Activated CD8-positive, alpha-beta memory T cell treated with anti-CD3 and anti-CD28 coated beads, Interleukin-2, amount 50 U/mL, for 4 hours (primary cell): ENCODE data around the gene DIP2C.

Experiments
- DNase-seq: peaks from one replicate; pipeline ENCODE4 v3.0.0-alpha.2; 2020

The DIP2C gene

DNA sequence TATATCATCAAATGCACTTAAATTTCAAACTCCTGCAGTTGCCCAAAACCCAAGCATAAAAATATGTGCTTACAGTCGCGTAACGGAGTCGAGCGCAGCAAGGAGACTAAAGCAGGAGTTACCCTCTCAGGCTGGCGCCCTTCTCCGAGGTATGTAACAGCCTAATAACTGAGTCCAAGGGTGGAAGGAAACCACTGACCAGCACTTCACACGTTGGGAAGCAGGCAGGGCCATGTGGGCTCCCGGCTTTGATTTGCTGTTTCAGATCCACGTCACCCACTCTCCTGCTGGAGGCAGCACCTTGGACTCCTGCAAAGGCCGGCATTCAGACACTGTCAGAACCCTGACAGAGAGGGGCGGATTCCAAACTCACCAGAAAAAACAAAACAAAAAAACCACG, 123.8 kb downstream of the DIP2C start:
- DNase-seq: no peak

DNA sequence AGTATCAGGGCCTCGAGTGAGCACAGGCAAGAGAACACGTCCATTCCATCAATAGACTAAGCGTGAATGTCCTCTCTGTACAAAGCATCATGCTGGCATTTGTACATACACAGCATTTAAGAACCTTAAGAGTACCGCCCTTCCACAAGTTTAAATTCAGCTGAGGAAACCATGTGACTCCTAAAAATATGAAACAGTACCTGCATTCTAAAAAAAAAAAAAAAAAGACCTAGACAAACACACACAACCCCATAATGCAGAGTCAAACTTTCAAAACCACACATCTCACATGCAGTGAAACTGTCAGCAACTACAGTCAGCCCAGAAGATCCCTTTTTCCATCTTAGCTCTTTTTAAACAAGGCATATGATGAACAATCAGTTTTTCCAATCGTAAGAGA, 124.3 kb downstream of the DIP2C start:
- no peak for DNase-seq

DNA sequence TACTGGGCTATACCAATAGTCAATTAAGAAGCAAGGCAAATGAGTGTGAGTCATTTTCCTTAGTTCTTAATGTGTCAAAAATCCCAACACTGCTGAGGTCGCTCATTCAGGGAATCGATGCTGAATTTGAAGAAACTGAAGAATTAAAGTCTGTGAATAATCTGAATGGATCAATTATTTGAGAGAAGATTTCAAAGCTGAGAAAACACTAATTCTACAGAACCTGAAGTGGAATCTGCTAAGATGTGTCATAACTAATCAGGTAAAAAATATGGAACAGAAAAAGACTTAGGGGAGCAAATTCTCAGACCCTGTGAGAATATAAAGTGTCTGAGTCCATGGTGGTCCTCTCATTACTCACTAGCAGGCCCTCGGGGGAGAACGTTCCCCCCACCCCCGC, 125.6 kb downstream of the DIP2C start:
- no peak for DNase-seq

DNA sequence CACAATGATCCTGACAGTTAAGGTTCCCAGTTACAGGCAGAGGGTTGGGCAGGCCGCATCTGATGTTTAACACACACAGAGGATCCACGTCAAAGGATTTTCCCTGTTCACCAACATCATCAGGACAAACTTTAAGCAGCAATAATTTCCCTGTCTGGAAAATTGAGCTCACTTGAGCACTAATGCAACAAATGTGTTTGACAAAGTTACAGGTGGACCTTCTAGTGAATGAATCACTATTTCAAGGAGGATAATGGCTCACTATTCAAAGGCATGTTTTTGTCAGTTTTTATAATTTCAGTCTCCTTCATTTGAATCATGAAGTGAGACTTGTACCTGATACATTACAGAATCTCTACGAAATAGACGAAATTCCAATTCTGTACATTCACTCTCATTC, 127.3 kb downstream of the DIP2C start:
- no peak for DNase-seq

DNA sequence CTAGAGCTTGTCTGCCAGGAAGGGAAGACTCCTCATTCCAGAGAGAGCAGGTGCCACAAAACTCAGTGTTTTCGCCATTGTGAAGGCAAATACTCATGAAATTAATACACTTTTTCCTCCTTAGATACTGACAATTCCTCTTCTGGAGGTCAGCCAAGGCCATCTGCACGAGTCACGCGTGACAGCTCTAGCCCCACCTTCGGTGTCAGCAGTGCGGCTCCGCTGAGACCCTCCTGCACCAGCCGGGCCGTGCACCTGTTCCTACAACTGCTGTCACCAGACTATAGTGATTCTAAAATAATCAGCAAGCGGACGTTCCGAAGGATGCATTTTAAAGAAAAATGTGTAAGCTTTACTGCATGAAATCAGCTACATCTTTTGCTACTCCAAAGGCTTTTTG, 127.7 kb downstream of the DIP2C start:
- DNase-seq: no peak

DNA sequence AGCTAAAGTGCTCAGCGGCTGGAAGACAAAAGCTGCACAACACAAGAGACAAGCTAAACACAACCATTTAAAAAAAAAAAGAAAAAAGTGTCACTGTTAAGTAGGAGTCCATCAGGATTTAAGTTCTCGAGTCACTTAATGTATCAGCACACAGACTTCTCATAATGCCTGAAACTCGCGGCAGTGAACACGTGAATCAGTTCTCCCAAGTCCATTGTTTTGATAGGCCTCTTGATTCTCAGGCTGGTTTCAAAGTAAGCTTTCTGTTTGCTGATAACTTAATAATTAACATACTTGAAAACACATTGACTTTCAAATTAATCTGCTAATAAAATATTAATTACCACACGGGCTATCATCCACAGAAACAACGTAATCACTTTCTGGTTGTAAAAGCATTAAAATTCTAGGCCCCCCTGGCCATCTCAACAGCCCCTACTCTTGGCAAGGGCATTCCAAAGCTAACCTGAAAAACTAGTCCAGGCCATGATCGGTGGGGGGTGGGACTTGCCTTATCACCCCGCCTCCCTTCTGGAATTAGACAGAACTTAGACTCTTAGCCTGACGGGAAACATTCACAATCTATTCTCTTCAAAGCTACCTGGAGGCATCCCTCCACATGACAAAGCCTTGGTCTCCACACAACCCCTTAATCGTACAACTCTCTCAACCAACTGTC, 129.0 kb downstream of the DIP2C start:
- DNase-seq: no peak

DNA sequence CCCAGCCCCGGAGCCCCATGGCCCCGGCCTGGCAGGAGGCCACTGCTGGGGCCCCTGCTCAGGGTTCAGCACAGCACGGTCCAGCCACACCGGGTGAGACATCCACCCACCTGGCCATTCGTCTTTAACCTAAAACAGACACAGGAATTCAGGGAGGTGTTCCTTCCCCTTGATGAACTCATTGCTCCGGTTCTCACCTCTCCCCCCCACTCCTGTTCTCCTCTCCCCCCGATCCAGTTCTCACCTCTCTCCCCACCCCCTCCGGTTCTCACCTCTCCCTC, 129.8 kb downstream of the DIP2C start:
- DNase-seq: no peak

DNA sequence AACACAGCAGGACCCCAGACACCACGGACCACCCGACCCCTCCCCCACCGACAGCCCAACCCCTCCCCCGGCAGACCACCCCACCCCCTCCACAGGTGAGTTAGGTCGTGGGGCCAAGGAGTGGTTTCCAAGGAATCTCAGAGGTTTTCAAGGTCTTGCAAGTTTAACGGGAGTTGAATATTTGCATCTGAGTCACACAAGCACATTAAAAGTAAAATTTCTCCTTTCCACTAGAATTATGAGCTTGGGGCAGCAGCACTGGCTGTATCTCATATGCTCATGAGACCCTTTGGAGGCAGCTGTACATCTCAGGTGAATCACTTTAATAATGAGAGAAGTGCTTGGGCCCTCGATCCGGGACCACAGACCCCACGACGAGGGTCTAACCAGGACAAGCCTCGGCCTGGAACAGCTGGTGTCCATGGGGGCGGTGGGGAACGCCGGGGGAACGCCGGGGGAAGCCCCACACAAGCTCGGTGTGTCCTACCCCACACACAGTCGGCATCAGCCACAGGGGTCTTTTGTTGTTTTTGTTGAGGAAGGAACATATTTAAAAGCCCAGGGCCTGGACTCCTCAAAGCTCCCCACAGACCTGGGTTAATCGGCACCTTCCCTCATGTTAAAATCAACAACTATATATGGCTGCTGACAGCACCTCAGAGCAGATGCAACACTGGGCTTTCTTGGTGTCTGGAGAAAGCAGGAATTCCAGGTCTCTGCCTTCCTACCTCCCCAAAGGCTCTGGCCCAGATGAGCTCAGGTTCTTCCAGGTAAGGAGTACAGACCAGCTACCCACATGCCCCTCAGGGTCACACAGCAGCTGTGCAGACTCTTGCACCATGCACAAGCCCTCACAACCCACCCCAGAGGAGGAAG, 130.3 kb downstream of the DIP2C start:
- no peak for DNase-seq

DNA sequence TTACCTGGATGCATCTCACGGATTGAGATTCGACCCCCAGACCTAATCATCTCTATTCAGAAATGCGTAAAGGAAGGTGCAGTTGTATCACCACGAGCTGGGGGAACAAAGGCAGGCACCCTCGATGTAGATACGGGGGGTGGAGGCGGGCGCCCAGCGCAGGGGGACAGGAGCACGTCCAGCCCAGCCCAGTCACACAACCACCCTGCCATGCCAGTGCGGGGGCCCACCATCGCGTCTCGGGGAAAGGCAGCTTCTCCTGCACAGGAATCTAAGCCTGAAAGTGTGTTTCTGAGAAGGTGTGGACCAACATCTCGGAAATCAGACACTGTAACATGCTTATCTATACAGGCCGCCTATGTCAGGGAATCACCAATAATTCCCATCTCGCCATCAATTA, 131.1 kb downstream of the DIP2C start:
- DNase-seq: no peak

DNA sequence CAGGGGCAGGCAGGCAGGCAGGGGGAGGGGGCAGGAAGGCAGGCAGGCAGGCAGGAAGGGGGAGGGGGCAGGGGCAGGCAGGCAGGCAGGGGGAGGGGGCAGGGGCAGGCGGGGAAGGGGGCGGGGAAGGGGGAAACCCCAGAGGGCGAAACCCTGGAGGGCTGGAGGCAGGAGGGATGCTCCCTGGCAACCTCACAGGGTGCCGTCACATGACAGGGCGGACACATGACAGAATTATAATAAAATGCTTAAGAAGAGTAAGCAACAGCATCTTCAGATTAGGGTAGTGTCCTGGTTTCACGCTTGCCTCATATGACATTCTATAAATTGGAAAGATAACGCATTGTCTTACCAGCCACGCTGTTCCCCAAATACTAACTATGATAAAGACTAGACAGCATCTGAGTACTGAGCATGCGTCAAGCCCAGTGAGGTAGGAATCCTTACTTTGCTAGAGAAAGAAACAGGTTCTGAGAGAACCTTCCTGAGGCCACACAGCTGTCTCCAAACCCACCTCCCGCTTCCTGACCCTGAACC, 131.6 kb downstream of the DIP2C start:
- DNase-seq: no peak

DNA sequence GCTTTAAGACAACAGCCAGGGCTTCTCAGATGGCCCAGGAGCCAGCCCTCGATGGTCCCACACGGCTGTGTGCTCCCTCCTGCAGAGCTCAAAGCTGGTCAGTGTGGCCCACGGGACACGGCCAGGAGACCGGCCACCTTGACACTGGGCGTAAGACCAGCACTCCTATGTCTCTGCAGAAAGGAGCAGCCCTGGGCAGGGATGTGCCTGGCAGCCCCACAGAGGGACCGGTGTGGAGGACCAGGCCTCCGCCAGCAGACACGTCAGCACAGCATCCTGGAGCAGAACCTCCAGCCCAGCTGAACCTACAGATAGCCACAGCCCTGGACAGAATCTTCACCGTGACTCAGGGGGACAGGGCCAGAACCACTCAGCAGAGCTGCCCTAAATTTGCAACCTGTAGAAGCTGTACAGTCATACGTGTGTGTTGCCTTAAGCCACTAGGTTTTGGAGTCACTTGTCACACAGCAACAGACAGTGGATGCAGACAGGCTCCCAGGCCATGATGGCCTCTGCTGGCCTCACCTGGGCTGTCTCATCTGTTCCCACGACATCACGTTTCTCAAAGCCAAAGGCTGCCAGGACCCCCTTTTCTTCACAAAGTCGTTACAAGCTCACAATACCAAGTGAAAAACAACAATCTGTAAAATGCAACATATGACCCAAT, 132.4 kb downstream of the DIP2C start:
- DNase-seq: no peak

DNA sequence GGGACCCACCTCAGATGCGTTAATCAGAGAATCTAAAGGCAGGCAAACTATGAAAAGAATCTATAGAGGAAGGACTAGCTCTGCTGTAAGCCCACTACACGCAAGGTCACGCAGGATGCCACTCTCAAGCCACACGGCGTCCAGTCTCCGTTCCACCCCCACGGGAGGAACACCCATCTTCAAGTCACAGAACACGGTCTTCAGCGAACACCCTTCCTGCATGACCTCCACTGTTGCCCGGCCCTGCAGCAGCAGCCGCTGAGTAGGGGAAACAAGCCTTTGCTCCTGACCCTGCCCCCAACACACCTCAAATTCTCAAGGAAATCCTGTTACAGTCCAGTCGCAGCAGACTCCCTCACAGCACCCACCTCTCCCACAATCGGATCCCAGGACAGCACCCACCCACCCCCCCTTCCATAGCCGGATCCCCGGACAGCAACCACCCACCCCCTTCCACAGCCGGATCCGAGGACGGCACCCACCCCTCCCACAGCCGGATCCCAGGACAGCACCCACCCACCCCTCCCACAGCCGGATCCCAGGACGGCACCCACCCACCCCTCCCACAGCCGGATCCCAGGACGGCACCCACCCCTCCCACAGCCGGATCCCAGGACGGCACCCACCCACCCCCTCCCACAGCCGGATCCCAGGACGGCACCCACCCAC, 133.7 kb downstream of the DIP2C start:
- no peak for DNase-seq

DNA sequence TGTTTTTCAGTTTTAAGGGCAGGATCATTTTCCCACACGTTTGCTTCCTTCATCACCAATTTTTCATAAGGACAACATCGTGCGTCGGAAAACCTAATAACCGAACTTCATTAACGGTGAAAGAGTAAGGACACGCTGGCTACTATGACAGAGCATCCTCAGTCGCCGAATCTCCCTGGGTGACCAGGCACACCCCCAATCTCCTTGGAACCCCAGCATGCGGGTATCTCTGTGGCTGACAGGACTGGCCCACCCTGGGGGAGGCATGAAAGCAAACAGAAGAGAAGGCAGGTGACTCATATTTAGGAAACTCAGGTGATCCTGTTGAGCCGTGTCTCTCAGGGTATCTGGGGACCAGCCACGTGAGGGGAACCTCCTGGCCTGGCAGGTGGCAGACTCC, 134.2 kb downstream of the DIP2C start:
- no peak for DNase-seq

DNA sequence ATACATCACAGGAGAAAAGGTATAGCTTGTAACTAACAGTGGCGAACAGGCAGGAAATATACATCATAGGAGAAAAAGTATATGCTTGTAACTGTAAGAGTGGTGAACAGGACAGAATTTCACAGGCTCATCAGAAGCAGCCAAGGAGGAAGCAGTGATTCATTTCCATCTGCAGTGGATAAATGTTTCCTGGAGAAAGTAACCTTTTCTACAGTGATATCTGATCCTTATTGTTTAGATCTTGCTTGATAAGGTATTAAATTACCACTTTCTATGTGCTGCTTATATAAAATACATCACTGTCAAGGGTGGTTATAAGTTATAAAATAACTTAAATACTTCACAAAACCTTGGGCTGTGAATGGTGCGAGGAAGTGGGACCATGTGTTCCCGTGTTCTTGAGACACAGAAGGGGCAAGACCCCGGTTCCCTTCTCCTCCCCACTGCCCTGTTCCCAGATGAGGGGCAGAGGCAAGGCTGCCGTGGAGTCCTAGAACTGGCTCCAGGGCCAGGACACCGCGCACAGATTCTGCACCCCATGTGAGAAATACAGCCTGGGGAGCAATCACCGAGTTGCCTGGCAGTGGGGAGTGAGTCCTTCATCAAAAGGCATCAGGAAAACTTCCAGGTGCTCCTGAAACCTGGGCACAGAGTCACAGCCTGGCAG, 135.2 kb downstream of the DIP2C start:
- DNase-seq: no peak

DNA sequence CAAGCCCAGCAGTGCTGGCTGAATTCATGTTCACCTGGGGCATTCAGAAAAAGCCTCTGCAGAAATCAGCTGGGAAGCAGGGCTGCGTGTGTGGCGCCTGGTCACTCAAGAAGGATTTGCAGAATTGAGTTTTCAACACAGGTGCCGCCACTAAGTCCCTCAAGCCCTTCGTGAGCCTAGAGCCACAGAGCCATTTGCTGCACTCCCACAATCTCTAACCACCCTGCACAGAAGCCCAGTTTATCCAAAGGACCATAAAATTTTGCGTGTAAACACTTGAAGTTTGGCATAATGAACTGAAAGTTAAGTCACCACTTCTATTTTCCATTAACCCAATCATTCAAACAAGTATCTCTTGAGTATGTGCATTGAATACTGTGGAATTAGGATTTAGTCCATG, 136.2 kb downstream of the DIP2C start:
- no peak for DNase-seq

DNA sequence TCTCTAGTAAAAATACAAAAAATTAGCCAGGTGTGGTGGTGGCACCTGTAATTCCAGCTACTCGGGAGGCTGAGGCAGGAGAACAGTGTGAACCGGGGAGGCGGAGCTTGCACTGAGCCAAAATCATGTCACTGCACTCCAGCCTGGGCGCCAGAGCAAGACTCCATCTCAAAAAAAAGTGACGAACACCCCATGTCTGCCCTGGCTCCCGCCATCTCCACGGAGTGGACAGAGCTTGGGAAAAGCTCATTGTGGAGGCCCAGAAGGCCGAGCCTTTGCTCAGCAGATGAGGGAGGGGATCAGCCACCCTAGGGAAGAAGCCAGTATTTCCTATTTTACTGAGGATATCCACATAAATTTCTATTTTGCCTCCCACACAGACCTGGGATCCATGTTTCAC, 136.8 kb downstream of the DIP2C start:
- no peak for DNase-seq

DNA sequence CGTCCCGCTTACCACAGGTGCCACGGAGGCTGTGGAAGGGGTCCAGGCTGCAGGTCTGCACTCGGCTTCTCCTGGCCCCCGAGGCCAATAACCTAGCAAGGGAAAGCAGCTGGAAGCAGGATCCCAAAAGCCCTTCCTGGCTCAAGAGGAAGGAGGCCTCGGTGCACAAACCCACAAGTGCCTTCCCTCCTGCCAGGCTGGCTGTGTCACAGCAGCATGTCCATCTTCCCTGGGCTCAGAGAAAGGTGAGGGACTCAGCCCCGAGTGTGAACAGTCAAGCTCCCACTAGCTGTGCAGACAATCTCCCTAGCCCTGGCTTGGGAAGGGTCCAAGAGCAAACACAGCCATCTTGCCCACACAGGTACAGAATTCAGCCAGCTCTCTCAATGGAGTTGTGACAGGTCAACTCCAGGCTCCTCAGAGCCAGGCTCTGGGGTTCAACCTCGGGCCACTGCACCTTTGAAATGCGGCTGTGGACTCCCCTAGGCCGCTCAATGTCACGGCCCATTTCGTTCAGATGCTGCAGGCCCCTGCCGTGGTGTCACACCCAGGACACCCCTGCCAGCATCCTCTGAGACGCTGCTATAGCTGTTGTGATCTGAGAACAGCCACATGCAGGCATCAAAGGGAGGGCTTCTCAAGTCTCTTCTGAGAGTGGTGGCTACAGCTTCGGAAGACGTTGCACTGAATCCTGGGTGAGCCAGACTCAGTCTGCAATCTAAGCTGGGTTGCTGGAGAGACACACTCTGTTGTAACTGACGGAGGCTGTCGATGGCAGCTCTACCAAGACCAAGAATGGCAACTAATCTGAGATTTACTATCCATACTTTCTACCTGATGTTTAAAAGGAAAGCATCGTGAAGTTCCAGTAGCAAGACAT, 137.9 kb downstream of the DIP2C start:
- DNase-seq: no peak

DNA sequence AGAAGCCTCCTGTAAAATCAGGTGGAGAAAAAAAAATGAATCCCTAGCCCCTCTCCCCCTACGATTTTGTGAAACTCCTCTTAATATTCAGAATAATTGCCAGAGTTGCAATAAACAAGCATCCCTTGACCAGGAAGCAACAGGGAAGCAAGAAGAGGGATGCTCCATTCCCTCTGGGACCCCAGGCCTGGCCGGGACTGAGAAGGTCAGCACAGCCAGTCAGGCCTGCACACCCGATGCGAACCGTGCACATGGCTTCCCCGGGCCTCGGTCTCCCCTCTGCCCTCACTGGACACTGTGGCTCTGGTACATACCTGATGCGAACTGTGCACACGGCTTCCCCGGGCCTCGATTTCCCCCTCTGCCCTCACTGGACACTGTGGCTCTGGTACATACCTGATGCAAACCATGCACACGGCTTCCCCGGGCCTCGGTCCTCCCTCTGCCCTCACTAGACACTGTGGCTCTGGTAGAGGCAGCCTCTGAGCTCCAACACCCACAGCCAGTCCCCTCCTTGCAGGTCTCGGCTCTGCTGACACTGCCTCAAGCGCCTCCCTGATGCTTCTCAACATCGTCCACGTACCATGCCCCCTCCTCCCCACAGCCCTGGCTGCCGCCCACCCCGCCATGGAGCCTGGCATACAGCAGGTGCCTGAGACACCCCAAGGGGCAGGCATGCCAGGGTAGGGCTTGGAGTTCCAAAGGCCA, 138.6 kb downstream of the DIP2C start:
- no peak for DNase-seq

DNA sequence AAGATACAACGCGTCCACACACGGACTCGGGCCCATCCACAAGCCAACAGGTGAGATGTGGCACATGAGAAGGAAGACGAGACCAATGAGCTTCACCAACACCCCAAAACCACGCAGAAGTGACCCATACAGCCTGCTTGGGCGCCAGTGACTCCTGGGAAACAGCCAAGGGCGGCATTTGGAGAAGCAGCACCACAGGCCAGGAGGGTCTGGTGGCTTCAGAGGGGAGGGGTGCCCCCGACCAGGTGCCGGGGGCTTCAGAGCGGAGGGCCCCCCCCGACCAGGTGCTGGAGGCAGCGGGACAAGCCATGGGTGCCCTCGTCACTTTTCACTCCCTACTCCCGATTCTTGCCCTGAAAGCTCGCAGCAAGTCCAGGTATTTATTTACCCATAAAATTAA, 140.1 kb downstream of the DIP2C start:
- no peak for DNase-seq

DNA sequence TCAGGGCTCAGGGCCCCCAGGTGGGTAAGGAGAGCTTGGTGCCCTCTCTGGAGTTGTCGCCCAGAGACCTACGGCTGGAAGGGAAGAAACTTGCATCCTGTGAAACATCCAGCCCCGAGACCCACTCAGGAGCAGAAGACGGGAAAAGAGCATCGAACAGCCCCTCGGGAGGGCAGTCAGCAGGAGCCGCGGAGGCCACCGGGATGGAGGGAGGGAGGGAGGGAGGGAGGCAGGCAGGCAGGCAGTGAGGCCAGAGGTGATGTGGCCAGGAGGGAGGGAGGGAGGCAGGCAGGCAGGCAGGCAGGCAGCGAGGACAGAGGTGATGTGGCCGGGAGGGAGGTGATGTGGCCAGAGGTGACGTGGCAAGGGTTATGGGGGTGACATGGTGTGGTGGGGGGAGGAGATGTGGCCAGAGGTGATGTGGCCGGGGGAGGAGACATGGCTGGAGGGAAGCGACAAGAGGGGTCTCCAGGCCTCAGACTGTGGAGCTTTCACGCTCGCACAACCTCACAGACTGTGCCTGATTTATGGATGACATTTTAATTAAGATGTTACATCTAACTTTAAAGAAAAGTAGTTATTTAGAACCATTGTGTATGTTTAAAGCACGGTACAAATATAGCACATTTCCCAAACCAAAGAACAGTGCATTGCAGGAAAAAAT, 141.1 kb downstream of the DIP2C start:
- no peak for DNase-seq
